Neural crest cell (in vitro differentiated cells): ENCODE data around the gene UQCC2. TPM values are rescaled to one million over a fixed set of nuclear protein-coding genes. Genes with fewer than 3 reads are reported as not detected.

Experiments
- DNase-seq: peaks from one replicate; pipeline ENCODE4 v3.0.0; 2021; ENCODE audit warnings: low read depth, mixed read lengths, low spot score
- H3K27ac Mint-ChIP-seq: one replicate; pipeline ENCODE4 v1.8.0; 2021; ENCODE audit warnings: mild to moderate bottlenecking, mixed read lengths; ENCODE audit not compliant: unreplicated experiment
- H3K27me3 Mint-ChIP-seq: 2 replicates; pipeline ENCODE4 v1.8.0; 2021; ENCODE audit warnings: low read depth, mild to moderate bottlenecking, mixed read lengths
- H3K36me3 Mint-ChIP-seq: 2 replicates; pipeline ENCODE4 v1.8.0; 2021; ENCODE audit warnings: low read depth, mild to moderate bottlenecking, mixed read lengths
- H3K4me1 Mint-ChIP-seq: 2 replicates; pipeline ENCODE4 v1.8.0; 2021; ENCODE audit warnings: mixed read lengths
- H3K4me3 Mint-ChIP-seq: one replicate; pipeline ENCODE4 v1.8.0; 2021; ENCODE audit warnings: mild to moderate bottlenecking, mixed read lengths
- H3K9me3 Mint-ChIP-seq: 2 replicates; pipeline ENCODE4 v1.8.0; 2021; ENCODE audit warnings: mixed read lengths
- CTCF ChIP-seq: fragments of 200-600 bp; sonication (generic); conservative IDR thresholded peaks from 2 replicates; pipeline ENCODE4 v1.5.0; 2021; ENCODE audit warnings: antibody characterized with exemption, mild to moderate bottlenecking
- total RNA-seq: library from RNA; stranded (reverse); gene quantifications from 2 replicates; pipeline ENCODE4 v1.2.1, GENCODE V29; 2021

The UQCC2 gene
- total RNA-seq, 1 donor from 2014 or later, result 116 TPM

GRCh38 chr6:33714385-33715040 is 3.0 kb upstream of the UQCC2 start:
- no peak for DNase-seq
- H3K27ac Mint-ChIP-seq, result no peak overlapping the region
- TF ChIP-seq CTCF, result no peak
- peaks cover 12% of the 10 kb centered on the region for H3K36me3 Mint-ChIP-seq
- H3K4me3 Mint-ChIP-seq, result no peak overlapping the region
- peaks cover 6% of the 10 kb centered on the region for H3K27me3 Mint-ChIP-seq
- peaks cover 4% of the 10 kb centered on the region for H3K9me3 Mint-ChIP-seq
- H3K4me1 Mint-ChIP-seq, result peaks cover 23% of the 10 kb centered on the region

GRCh38 chr6:33713786-33714185 is 2.3 kb upstream of the UQCC2 start:
- peaks cover 28% of the 10 kb centered on the region for H3K4me1 Mint-ChIP-seq
- H3K36me3 Mint-ChIP-seq, result peaks cover 16% of the 10 kb centered on the region

GRCh38 chr6:33712914-33713313 is 1.4 kb upstream of the UQCC2 start:
- Mint-ChIP-seq H3K4me3 (peak overlapping the region; percentile 52), H3K9me3 (peaks cover 4% of the 10 kb centered on the region)

More at GRCh38 chr6:33713786-33714185, 2.3 kb upstream of the UQCC2 start:
- Mint-ChIP-seq H3K27ac (no peak overlapping the region), H3K4me3 (no peak overlapping the region), H3K9me3 (peaks cover 4% of the 10 kb centered on the region), H3K27me3 (peaks cover 3% of the 10 kb centered on the region)
- TF ChIP-seq CTCF, result no peak
- no peak for DNase-seq

GRCh38 chr6:33710296-33711121 is 991 bp downstream of the UQCC2 start:
- peaks cover 4% of the 10 kb centered on the region for H3K9me3 Mint-ChIP-seq
- peaks cover 19% of the 10 kb centered on the region for H3K36me3 Mint-ChIP-seq
- peak overlapping the region; percentile 100 for H3K4me3 Mint-ChIP-seq
- H3K27ac Mint-ChIP-seq, result peak overlapping the region; percentile 96
- H3K4me1 Mint-ChIP-seq, result peaks cover 32% of the 10 kb centered on the region
- H3K27me3 Mint-ChIP-seq, result peaks cover 3% of the 10 kb centered on the region
- no peak for TF ChIP-seq CTCF
- DNase-seq, result no peak

More at GRCh38 chr6:33712914-33713313, 1.4 kb upstream of the UQCC2 start:
- H3K4me1 Mint-ChIP-seq, result peaks cover 28% of the 10 kb centered on the region
- H3K27ac Mint-ChIP-seq, result no peak overlapping the region
- peaks cover 18% of the 10 kb centered on the region for H3K36me3 Mint-ChIP-seq
- no peak for DNase-seq
- no peak for TF ChIP-seq CTCF
- H3K27me3 Mint-ChIP-seq, result peaks cover 3% of the 10 kb centered on the region

- Mint-ChIP-seq H3K4me3 (peak overlapping the region; percentile 100), H3K4me1 (peaks cover 32% of the 10 kb centered on the region), H3K36me3 (peaks cover 19% of the 10 kb centered on the region), H3K27ac (no peak overlapping the region), H3K27me3 (peaks cover 3% of the 10 kb centered on the region), H3K9me3 (peaks cover 4% of the 10 kb centered on the region)
- DNase-seq, result no peak
- no peak for TF ChIP-seq CTCF
Measured at GRCh38 chr6:33709605-33710295, 1.8 kb downstream of the UQCC2 start.
